VCaP (cell line): ENCODE data around the gene BOLA3.

Experiments used
- H3K27ac ChIP-seq: fragments of 450-650 bp; 2 replicates; pipeline ENCODE4 v1.5.1; 2017
- TF ChIP-seq, protein P1 (sequence below): fragments of 450-650 bp; conservative IDR thresholded peaks from 2 replicates; pipeline ENCODE4 v1.5.1; 2017; ENCODE audit warnings: mild to moderate bottlenecking, moderate library complexity

The BOLA3 gene

DNA sequence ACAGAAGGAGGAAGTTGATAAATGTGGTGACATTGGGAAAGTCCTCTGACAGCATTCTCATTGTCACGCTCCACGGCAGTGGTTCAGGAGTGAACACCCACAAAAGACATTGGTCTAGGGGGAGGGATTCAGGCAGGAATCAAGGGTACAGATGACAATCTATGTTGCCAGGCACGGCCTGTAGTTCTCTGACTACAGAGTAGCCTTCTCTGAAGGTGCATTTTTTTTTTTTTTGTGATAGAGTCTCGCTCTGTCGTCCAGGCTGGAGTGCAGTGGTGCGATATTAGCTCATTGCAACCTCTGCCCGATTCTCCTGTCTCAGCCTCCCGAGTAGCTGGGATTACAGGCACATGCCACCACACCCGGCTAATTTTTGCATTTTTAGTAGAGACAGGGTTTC is 38.3 kb upstream of the BOLA3 start:
- TF ChIP-seq, protein P1, sequence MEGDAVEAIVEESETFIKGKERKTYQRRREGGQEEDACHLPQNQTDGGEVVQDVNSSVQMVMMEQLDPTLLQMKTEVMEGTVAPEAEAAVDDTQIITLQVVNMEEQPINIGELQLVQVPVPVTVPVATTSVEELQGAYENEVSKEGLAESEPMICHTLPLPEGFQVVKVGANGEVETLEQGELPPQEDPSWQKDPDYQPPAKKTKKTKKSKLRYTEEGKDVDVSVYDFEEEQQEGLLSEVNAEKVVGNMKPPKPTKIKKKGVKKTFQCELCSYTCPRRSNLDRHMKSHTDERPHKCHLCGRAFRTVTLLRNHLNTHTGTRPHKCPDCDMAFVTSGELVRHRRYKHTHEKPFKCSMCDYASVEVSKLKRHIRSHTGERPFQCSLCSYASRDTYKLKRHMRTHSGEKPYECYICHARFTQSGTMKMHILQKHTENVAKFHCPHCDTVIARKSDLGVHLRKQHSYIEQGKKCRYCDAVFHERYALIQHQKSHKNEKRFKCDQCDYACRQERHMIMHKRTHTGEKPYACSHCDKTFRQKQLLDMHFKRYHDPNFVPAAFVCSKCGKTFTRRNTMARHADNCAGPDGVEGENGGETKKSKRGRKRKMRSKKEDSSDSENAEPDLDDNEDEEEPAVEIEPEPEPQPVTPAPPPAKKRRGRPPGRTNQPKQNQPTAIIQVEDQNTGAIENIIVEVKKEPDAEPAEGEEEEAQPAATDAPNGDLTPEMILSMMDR, result no peak
- no peak overlapping the region for H3K27ac ChIP-seq

GRCh38 chr2:74183878-74184277 is 36.2 kb upstream of the BOLA3 start:
- TF ChIP-seq, protein P1, result no peak
- H3K27ac ChIP-seq, result no peak overlapping the region

- TF ChIP-seq, protein P1, result no peak
- H3K27ac ChIP-seq, result no peak overlapping the region
These were observed 34.0 kb upstream of the BOLA3 start for GRCh38 chr2:74181739-74182138.

- H3K27ac ChIP-seq, result peak overlapping the region; percentile 85
These were observed 31.6 kb upstream of the BOLA3 start for GRCh38 chr2:74179063-74179865.

GRCh38 chr2:74178211-74179062 is 30.7 kb upstream of the BOLA3 start, which contains the start of gene MOB1A:
MOB1A (minus strand) TSS chr2:74178879; CDS start chr2:74178674, 205 bp downstream.
- TF ChIP-seq, protein P1, result no peak
- peak within 1 kb of the TSS; percentile 85 for H3K27ac ChIP-seq

More at GRCh38 chr2:74179063-74179865, 31.6 kb upstream of the BOLA3 start:
- TF ChIP-seq, protein P1, result peak; percentile 32

DNA sequence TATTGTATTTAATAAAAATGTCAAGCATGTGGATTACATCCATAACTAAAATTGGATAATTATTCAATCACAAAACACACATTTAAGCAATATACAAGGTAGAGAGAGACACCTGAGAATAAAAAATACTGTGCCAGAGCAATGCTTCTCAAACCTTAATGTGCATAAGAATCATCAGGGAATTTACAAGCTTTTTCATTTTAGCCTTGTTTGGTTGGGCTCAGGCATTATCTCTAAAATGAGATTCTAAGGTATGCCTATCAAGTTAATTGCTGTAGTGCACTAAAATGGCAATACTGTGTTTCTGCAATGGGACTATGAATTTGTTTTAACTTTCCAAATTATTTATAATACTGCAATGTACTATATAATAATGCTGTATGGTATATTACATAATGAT is 30.0 kb upstream of the BOLA3 start:
- TF ChIP-seq, protein P1, result no peak
- H3K27ac ChIP-seq, result peak overlapping the region; percentile 85

DNA sequence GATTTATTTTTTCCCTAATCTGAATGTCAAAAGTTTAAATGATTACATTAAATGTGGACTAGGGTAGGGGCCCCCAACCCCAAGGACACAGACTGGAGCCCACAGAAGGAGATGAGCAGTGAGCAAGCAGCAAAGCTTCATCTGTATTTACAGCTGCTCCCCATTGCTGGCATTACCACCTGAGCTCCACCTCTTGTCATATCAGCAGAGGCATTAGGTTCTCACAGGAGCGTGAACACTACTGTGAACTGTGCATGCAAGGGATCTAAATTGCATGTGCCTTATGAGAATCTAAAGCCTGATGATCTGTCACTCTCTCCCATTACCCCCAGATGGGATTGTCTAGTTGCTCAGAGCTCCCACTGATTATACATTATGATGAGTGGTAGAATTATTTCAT is 27.2 kb upstream of the BOLA3 start:
- TF ChIP-seq, protein P1, result no peak

More for the DNA sequence above, 27.2 kb upstream of the BOLA3 start:
- no peak overlapping the region for H3K27ac ChIP-seq
